ENCODE measurements around the gene ACTR10. TPM values are rescaled to one million over a fixed set of nuclear protein-coding genes. Genes with fewer than 3 reads are reported as not detected.

ACTR10 gene
- total and polyA plus RNA-seq, 10 donors, result 42.0 to 74.5 (median 55.8) TPM

- Histone ChIP-seq H3K27ac (no peak overlapping the region), H3K4me3 (no peak overlapping the region), H3K9me3 (no peaks in the 10 kb centered on the region), H3K27me3 (replicated peaks in 1 of 7) (peaks cover 0 to 4% (median 0%) of the 10 kb centered on the region in 7 donors), H3K4me1 (no peaks in the 10 kb centered on the region), H3K36me3 (no peaks in the 10 kb centered on the region)
- intact Hi-C loops (cut with DNase I; ENCODE audit: low total_unique reads), result no loop called here
- TF ChIP-seq POLR2A (IDR thresholded peaks at IDR 0.05), result no peak
- 56 to 79% (median 62%) methylated on average over 3 of the region's 3 CpGs for WGBS, 5 donors
- no peak for DNase-seq
These were observed 8.0 kb upstream of the ACTR10 start for GRCh38 chr14:58191763-58192601.

DNA sequence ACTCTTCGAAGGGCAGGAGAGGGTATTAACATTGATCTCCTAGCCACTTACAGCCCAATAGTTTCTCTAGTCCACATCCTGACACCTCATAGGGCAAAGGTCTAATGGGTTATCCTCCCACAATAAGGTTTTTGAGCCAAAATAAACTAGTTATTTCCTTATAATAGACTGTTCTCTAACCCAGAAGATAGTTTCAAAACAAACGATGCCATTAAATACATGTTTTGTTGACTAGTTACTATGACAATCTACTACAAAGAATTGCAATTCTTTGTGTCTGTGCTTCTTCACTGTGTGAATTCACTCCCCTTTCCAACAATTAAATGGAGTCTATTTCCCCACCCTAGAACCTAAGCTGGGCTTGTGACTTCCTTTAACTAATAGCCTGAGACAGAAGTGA, 6.4 kb upstream of the ACTR10 start:
- intact Hi-C loops (cut with DNase I; ENCODE audit: low total_unique reads), result no loop called here
- no peak overlapping the region for H3K4me3 ChIP-seq
- DNase-seq, result no peak
- H3K4me1 ChIP-seq, result peaks cover 0 to 5% (median under 1%) of the 10 kb centered on the region in 6 donors
- TF ChIP-seq POLR2A (IDR thresholded peaks at IDR 0.05) (no peak), POLR2AphosphoS5 (IDR thresholded peaks at IDR 0.05) (no peak)
- TF ChIP-seq, protein P1, sequence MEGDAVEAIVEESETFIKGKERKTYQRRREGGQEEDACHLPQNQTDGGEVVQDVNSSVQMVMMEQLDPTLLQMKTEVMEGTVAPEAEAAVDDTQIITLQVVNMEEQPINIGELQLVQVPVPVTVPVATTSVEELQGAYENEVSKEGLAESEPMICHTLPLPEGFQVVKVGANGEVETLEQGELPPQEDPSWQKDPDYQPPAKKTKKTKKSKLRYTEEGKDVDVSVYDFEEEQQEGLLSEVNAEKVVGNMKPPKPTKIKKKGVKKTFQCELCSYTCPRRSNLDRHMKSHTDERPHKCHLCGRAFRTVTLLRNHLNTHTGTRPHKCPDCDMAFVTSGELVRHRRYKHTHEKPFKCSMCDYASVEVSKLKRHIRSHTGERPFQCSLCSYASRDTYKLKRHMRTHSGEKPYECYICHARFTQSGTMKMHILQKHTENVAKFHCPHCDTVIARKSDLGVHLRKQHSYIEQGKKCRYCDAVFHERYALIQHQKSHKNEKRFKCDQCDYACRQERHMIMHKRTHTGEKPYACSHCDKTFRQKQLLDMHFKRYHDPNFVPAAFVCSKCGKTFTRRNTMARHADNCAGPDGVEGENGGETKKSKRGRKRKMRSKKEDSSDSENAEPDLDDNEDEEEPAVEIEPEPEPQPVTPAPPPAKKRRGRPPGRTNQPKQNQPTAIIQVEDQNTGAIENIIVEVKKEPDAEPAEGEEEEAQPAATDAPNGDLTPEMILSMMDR (IDR thresholded peaks at IDR 0.05 in 8 of 11, conservative IDR thresholded peaks at IDR 0.05 in 3 of 11), result no peak
- H3K27me3 ChIP-seq (replicated peaks in 1 of 7), result no peaks in the 10 kb centered on the region
- no peaks in the 10 kb centered on the region for H3K36me3 ChIP-seq
- 69 to 91% (median 80%) methylated on average over 2 of the region's 2 CpGs for WGBS, 5 donors
- no peak overlapping the region for H3K27ac ChIP-seq
- no peaks in the 10 kb centered on the region for H3K9me3 ChIP-seq

DNA sequence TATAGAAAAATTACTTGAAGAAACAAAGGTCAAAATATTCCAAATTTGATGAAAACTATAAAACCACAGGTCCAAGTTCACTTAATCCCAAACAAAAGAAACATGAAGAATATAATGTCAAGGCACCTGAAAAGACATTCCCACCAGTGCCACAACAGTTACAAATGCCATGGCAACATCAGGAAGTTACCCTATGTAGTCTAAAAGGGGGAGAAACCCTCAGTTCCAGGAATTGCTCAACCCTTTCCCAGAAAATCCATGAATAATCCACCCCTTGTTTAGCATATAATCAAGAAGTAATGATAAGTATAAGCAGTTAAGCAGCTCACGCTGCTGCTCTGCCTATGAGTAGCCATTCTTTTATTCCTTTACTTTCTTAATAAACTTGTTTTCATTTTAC, 3.8 kb upstream of the ACTR10 start:
- WGBS, 5 donors, result 88 to 100% (median 94%) methylated on average over 1 of the region's 1 CpG
- Histone ChIP-seq H3K27ac (no peak overlapping the region), H3K4me1 (peaks cover 4 to 24% (median 16%) of the 10 kb centered on the region in 6 donors), H3K4me3 (no peak overlapping the region), H3K36me3 (no peaks in the 10 kb centered on the region), H3K27me3 (replicated peaks in 1 of 7) (no peaks in the 10 kb centered on the region), H3K9me3 (no peaks in the 10 kb centered on the region)
- no peak for TF ChIP-seq POLR2AphosphoS5 (IDR thresholded peaks at IDR 0.05)
- TF ChIP-seq POLR2A (IDR thresholded peaks at IDR 0.05), result no peak
- TF ChIP-seq, protein P1 (IDR thresholded peaks at IDR 0.05 in 8 of 11, conservative IDR thresholded peaks at IDR 0.05 in 3 of 11), result no peak
- intact Hi-C loops (cut with DNase I; ENCODE audit: low total_unique reads), result no loop called here
- DNase-seq, result no peak

GRCh38 chr14:58198086-58198485, 1.9 kb upstream of the ACTR10 start:
- Histone ChIP-seq H3K27ac (no peak overlapping the region), H3K36me3 (peaks cover 0 to 7% (median 3%) of the 10 kb centered on the region in 6 donors), H3K4me1 (peaks cover 13 to 43% (median 27%) of the 10 kb centered on the region in 6 donors), H3K4me3 (no peak overlapping the region), H3K27me3 (replicated peaks in 1 of 7) (no peaks in the 10 kb centered on the region), H3K9me3 (no peaks in the 10 kb centered on the region)
- intact Hi-C loops (cut with DNase I; ENCODE audit: low total_unique reads), result no loop called here
- 82 to 95% (median 88%) methylated on average over 5 of the region's 5 CpGs for WGBS, 5 donors
- TF ChIP-seq, protein P1 (IDR thresholded peaks at IDR 0.05 in 8 of 11, conservative IDR thresholded peaks at IDR 0.05 in 3 of 11), result no peak
- TF ChIP-seq POLR2A (IDR thresholded peaks at IDR 0.05) (no peak), POLR2AphosphoS5 (IDR thresholded peaks at IDR 0.05) (no peak)
- DNase-seq, result no peak

All from spleen (tissue), 11 donors.